GM10847 (cell line): ENCODE data around the gene CAND2.

ENCODE experiments used
- POLR2A ChIP-seq: IDR thresholded peaks from 2 replicates; pipeline ENCODE4 v1.6.1; 2011; ENCODE audit not compliant: insufficient read length; ENCODE audit errors: extremely low read depth

Gene CAND2

DNA sequence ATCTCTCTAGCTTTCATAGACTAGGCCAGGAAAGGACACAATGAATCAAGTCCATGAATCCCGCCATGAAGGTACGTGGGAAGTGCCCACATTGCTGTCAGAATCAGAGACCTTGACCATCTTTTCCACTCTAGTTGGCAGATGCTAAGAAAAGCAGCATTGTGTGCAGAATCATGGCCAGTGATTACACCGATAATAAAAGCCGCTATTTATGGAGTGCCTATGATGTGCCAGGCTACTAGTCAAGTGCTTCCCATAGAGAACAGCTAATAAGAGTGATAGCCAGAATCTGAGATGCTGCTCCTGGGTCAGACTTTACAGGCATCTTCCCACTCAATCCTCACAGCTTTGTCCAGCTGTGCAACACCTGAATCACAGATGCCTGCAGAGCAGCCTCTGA is 58.1 kb downstream of the CAND2 start:
- TF ChIP-seq POLR2A, result no peak

DNA sequence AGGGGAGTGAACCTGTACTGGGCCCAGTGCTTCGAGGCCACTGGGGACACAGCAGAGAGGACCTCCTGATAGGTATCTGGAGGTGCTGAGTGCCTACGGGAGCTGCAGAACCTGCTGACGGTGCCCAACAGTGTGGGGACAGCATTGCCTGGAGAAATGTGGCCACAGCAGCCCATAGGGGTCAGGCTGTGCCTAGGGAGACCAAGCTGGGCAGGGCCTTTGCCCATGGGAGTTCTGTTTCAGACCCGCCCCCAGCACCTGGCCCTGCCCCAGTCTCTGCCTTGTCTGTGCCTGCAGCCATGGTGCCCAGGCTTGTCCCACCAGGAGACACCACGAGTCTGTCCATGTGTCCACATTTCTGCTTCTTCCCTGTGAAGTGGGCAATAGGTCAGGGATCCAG is 60.1 kb downstream of the CAND2 start:
- TF ChIP-seq POLR2A, result no peak

DNA sequence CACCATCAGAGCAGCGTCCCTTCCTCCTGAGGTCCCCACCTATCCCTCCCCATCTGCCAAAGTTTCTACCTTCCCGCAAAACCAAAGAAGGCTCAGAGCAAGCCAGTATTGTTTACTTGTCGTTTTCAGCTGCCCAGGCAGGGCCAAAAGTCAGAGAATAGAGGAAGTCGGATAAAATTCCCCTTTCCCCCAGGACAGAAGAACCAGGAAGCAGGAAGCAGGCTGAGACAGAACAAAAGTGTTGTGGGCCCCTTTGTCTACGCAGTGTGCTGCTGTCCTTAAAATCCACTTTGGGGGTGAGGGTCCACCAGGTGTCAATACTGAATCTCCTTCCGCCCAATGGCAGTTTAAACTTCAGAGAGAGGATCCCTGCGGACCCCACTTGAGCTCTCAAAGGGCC is 63.4 kb downstream of the CAND2 start:
- TF ChIP-seq POLR2A, result no peak

DNA sequence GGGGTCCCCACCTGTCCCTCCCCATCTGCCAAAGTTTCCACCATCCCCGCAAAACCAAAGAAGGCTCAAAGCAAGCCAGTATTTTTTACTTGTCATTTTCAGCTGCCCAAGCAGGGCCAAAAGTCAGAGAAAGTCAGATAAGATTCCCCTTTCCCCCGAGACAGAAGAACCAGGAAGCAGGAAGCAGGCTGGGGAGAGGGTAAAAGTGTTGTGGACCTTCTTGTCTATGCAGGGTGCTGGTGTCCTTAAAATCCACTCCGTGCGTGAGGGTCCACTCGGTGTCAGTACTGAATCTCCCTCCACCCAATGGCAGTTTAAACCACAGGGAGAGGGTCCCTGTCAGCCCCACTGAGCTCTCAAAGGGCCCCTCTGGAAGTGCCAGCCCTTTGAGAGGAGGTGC is 65.1 kb downstream of the CAND2 start:
- no peak for TF ChIP-seq POLR2A

DNA sequence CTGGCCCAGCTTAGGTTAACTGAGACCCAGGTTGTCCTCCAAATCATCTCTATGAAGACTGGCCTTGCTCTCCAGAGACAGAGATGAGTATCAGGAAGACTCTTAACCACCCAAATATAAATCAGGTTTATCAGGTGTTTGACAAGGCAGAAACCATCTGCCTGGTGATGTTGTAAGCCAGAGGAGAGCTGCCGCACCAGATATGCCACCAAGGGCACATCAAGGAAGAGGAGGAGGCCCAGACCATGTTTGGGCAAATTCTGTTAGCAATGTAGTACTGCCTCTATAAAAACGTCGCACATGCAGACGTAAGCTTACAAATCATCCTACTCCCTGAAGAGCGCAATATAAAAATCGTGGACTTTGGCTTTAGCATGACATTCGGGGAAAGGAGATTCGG is 65.9 kb downstream of the CAND2 start:
- no peak for TF ChIP-seq POLR2A

DNA sequence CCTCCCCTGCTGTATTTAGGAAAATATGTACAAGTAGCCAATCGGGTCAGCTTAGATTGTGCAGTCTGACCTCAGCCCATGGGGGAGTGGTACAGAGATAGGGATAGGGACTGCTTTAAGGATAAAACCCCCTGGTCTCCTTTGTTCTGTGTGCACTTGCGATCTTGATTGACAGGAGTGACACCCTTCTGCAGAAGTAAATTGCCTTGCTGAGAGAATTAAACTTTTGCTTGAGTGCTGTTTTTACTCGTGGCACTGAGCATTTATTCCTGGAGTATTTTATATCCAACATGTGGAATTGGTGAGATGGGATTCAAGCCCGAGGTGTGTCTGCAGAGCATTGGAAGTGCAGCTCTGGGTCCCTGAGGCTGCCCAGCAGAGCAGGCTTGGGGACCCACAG is 68.8 kb downstream of the CAND2 start:
- TF ChIP-seq POLR2A, result no peak

DNA sequence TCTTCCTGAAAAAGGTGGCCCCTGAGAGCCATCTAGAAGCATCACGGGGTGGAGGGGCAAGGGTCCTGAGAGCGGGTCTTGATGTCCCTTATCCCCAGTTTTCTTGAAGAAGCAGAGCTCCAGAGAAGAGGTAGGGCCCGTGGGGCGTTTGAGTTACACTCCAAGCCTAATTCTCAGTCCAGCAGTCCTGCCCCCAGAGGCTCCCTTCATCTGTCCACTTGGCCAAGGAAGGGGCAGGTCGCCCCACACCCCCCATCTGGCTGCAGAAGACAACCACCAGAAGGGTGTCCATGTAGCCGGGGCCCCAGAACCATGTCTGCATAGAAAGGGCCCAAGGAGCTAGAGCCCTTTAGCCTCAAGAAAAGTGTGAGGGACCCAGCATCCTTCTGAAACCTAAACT is 70.4 kb downstream of the CAND2 start:
- no peak for TF ChIP-seq POLR2A

DNA sequence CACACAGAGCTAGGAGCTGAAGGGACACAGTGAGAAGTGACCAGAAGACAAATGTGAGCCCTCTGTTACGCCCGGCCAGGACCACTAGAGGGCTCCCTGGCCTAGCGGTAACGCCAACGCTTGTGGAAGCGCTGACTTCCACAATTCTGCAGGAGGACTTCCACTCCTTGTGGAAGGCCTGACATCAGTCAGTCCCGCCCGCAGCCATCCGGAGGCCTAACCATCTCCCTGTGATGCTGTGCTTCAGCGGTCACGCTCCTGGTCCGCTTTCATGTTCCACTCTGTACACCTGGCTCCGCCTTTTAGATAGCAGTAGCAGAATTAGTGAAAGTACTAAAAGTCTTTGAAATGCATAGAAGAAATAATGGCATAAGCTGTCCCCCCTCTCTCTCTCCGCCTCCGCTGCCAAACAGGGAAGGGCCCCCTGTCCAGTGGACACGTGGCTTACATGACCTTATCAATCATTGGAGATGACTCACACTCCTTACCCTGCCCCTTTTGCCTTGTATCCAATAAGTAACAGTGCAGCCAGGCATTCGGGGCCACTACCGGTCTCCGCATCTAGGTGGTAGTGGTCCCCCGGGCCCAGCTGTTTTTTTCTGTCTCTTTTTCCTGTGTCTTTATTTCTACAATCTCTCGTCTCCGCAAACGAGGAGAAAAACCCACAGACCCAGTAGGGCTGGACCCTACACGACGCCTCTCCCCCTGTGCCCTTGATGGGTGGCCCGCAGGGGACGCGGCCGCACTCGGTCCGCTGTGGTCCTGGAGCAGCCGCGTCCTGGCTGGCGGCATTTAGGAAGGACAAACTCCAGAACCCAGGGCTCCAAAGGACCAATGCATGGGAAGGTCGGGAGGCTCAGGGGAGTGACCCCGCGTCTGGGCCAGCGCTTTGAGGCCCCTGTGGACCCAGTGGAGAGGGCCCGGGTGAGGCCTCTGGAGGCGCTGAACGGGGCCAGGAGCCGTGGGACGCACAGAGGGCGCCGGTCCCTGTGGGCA is 71.9 kb downstream of the CAND2 start:
- no peak for TF ChIP-seq POLR2A

DNA sequence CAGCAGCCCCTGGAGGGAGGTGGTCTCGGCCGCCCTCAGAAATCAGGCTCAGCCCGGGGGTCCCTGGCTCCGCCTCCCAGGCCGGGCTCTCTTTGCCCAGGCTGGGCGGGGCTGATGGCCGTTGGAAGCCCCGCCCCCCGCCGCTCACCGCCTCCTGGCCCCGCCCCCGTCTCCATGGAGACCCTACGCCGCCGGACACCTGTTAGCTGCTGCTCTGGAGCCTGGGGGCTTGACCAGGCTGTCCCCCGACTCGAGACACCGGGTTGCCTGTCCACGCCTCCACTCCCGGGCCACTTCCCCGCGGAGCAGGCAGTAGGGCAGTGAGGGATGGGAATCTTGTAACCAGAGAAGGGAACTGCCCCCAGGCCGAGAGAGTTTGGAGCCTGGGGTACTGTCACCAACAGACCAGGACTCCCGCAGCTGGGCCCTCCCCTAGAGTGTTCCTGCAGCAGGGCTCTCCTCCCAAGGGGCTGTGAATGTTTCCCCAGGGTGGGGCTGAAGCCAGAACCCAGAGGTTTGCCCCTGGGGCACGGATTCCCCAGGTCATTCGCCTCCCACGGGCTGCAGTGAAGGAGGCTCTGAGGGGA is 72.6 kb downstream of the CAND2 start:
- no peak for TF ChIP-seq POLR2A

DNA sequence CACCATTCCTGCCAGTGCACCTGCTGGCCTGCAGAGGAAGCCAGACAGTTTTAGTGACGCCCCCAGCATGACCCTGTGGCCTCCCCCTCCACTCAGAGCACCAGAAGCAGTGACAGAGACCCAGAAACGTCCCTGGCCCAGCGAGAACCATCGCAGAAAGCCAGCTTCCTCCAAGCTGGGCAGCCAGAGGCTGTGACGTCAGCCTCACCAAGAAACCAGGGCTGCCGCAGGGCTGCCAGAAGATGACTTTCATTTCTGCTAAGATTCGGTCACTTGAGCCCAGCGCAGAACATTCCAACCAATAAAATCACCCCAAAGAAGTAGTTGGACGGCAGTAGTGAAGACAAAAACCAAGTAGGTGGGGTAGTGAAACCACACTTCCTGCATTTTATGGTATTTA is 74.5 kb downstream of the CAND2 start:
- no peak for TF ChIP-seq POLR2A

DNA sequence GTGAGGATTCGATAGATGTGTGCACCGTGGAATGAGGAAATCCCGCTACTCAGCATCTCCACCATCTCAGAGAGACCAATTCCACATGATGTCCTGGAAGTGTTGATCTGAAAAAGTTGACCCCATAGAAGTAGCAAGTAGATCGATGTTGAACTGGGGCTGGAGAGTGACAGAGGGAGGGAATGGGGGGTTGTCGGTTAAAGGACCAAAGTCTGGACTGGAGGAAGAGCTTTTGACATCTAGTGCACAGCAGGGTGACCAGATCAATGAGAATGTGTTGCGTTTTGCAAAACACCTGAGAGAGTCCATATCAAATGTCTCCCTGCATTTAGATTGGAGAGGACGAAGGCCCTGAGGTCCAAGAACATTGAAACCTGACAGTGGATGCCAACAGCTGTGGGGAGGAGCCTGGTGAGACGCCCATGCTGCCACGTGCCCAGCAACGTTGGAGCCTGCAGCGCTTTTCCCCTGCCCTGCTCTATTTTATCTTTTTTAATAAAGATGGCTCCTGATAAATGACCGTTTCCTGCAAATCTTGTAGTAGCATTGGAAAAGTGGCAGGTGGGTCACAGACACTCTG is 75.0 kb downstream of the CAND2 start:
- TF ChIP-seq POLR2A, result no peak

DNA sequence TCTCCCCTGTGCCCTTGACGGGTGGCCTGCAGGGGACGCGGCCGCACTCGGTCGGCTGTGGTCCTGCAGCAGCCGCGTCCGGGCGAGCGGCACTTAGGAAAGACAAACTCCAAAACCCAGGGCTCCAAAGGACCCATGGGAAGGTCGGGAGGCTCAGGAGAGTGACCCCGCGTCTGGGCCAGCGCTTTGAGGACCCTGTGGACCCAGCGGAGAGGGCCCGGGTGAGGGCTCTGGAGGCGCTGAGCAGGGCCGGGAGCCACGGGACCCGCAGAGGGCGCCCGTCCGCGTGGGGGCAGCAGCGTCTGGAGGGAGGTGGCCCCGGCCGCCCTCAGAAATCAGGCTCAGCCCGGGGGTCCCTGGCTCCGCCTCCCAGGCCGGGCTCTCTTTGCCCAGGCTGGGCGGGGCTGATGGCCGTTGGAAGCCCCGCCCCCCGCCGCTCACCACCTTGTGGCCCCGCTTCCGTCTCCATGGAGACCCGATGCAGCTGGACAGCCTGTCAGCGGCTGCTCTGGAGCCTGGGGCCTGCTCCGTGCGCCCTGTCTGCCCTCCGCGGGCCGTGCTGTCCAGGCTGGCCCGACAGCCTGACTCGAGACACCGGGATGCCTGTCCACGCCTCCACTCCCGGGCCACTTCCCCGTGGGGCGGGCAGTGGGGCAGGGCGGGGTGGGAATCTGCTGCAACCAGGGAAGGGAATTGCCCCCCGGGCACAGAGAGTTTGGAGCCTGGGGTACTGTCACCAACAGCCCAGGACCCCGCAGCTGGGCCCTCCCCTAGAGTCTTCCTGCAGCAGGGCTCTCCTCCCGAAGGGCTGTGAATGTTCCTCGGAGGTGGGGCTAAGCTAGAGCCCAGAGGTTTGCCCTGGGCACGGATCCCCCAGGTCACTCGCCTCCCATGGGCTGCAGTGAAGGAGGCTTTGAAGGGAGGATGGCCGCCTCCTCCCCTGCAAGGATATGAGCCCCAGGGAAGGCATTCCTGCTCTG is 79.7 kb downstream of the CAND2 start:
- no peak for TF ChIP-seq POLR2A

DNA sequence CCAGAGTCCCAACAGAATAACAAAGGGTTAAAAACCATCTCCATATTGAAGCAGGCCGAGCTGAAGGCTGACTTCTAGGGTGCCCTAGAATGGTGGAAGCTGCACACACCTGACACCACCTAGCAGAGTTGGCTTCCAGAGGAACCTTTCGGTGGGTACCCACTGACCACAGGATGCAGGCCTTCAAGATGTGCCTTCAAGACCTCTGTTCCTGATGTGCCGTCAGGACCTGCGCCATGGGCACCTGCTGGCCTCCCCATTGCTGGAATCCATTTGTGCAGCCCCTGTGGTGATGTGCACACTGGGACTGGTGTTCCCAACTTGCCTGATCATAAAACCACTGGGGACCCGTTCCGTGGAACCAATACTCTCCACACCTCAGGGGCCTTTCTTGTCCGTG is 80.6 kb downstream of the CAND2 start:
- no peak for TF ChIP-seq POLR2A

DNA sequence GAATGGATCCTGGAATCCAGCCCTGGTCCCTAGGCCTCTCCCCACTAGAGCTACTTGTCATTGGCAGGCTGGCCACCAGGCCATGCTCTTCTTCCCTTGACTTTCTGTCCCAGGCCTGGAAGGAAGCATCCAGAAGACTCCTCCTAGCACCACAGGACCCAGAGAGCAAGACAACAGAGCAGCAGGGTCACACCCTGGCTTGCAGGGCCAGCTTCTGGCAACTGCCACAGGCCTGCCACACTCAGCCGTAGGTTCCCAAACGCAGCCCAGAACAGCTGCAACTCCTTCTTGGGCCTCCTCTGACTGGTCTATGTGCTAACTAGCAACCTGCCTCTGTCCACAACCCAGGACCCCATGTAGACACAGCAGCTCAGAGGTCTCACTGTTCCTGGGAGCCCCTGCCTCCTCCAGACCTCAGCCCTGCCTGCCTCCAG is 81.7 kb downstream of the CAND2 start:
- TF ChIP-seq POLR2A, result no peak

DNA sequence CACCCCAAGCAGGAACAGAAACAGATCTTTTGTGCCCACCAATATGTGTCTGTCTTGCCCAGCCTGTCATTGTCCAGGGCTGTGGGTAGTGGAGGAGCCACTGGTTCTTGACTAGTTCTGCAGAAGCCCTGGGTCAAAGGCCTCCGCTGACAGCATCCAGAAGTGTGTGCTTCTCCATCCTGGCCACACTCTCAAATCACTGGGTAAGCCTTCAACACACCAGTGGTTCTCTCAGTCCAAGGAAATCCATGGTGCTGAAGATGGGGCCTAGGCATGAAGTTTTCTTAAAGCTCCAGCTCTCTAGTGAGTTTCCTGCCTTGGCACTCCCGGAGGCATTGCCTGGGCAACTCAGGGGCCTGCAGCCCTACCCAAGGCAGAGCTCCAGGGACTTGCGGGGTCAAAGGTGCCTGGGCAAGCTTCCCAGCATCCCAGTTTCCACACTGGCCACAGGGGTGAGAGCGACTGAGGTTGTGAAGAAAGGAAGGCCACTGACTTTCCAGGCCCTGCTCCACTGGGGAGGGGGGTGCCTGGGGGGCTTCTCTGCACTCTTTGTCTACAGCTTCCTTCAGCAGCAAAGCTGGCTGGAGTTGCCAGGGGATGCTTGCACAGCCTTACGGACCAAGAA is 82.8 kb downstream of the CAND2 start:
- no peak for TF ChIP-seq POLR2A
